Neuronal stem cell (in vitro differentiated cells): ENCODE data around the gene MAZ.

Source experiments
- DNase-seq: peaks from one replicate; pipeline ENCODE4 v3.0.0-alpha.2; 2013; ENCODE audit warnings: low spot score
- H2AFZ ChIP-seq: one replicate; pipeline ENCODE4 v1.6.1; 2013; ENCODE audit warnings: mild to moderate bottlenecking, low read length, inconsistent platforms
- H2AK5ac ChIP-seq: 2 replicates; pipeline ENCODE4 v1.6.1; 2013; ENCODE audit warnings: low read depth, mild to moderate bottlenecking, inconsistent platforms, low read length, moderate library complexity, mixed read lengths
- H2BK120ac ChIP-seq: 2 replicates; pipeline ENCODE4 v1.6.1; 2013; ENCODE audit warnings: low read depth, mild to moderate bottlenecking, inconsistent platforms, low read length, moderate library complexity, mixed read lengths
- H2BK12ac ChIP-seq: one replicate; pipeline ENCODE4 v1.6.1; 2013; ENCODE audit warnings: low read length, inconsistent platforms
- H2BK15ac ChIP-seq: 2 replicates; pipeline ENCODE4 v1.6.1; 2013; ENCODE audit warnings: mild to moderate bottlenecking, low read length, inconsistent platforms, mixed read lengths
- H2BK5ac ChIP-seq: one replicate; pipeline ENCODE4 v1.6.1; 2013; ENCODE audit warnings: inconsistent platforms, mild to moderate bottlenecking, low read length, moderate library complexity
- H3K14ac ChIP-seq: one replicate; pipeline ENCODE4 v1.6.1; 2013; ENCODE audit warnings: low read length, inconsistent platforms
- H3K18ac ChIP-seq: 2 replicates; pipeline ENCODE4 v1.6.1; 2013; ENCODE audit warnings: low read length, inconsistent platforms
- H3K23ac ChIP-seq: 2 replicates; pipeline ENCODE4 v1.6.1; 2013; ENCODE audit warnings: low read depth, mild to moderate bottlenecking, mixed read lengths, low read length, inconsistent platforms; ENCODE audit not compliant: poor library complexity
- H3K27ac ChIP-seq: replicated peaks from 3 replicates; pipeline ENCODE4 v1.5.1; 2013; ENCODE audit warnings: low read length, inconsistent platforms
- H3K27me3 ChIP-seq, 3 experiments: 2 replicates each; pipeline ENCODE4 v1.6.1; 2013; ENCODE audit warnings: low read length in 3 of 3, mild to moderate bottlenecking in 2 of 3, inconsistent platforms in 1 of 3, low read depth in 1 of 3, mixed read lengths in 1 of 3, moderate library complexity in 1 of 3; ENCODE audit not compliant: control insufficient read depth in 3 of 3, insufficient read depth in 3 of 3
- H3K36me3 ChIP-seq, 2 donors: replicated peaks in 1 of 2; 2 replicates each; pipeline ENCODE4 v1.6.1; 2013; ENCODE audit warnings: low read length in 2 of 2; ENCODE audit not compliant: control insufficient read depth in 2 of 2, insufficient read depth in 2 of 2
- H3K4ac ChIP-seq: 2 replicates; pipeline ENCODE4 v1.6.1; 2013; ENCODE audit warnings: inconsistent platforms, mild to moderate bottlenecking, low read length, moderate library complexity
- H3K4me1 ChIP-seq, 2 donors: 1 replicate in 1 of 2; 2 replicates in 1 of 2; pipeline ENCODE4 v1.6.1; 2013; ENCODE audit warnings: low read length in 2 of 2, low read depth in 1 of 2; ENCODE audit not compliant: control insufficient read depth in 2 of 2, insufficient read depth in 1 of 2
- H3K4me2 ChIP-seq: one replicate; pipeline ENCODE4 v1.6.1; 2013; ENCODE audit warnings: mild to moderate bottlenecking, low read length, inconsistent platforms; ENCODE audit not compliant: insufficient read depth, poor library complexity, severe bottlenecking
- H3K4me3 ChIP-seq, 2 donors: 2 replicates each; pipeline ENCODE4 v1.5.1; 2013; ENCODE audit warnings: low read length in 2 of 2, mild to moderate bottlenecking in 2 of 2, inconsistent platforms in 1 of 2, moderate library complexity in 1 of 2
- H3K79me1 ChIP-seq: one replicate; pipeline ENCODE4 v1.6.1; 2013; ENCODE audit warnings: low read depth, mild to moderate bottlenecking, inconsistent platforms, low read length, moderate library complexity
- H3K9ac ChIP-seq: one replicate; pipeline ENCODE4 v1.6.1; 2013; ENCODE audit warnings: mild to moderate bottlenecking, low read depth, low read length, inconsistent platforms; ENCODE audit not compliant: poor library complexity
- H3K9me3 ChIP-seq, 2 donors: replicated peaks in 1 of 2; 2 replicates each; pipeline versions ENCODE3 to v1.6.1; 2013; ENCODE audit warnings: low read length in 2 of 2, mild to moderate bottlenecking in 2 of 2, inconsistent platforms in 1 of 2, low read depth in 1 of 2, mixed read lengths in 1 of 2, moderate library complexity in 1 of 2; ENCODE audit not compliant: control insufficient read depth in 2 of 2, insufficient read depth in 1 of 2
- H4K8ac ChIP-seq: one replicate; pipeline ENCODE4 v1.6.1; 2013; ENCODE audit warnings: low read depth, mild to moderate bottlenecking, inconsistent platforms, low read length, moderate library complexity
- H4K91ac ChIP-seq: one replicate; pipeline ENCODE4 v1.6.1; 2013; ENCODE audit warnings: low read length, low read depth, mild to moderate bottlenecking, inconsistent platforms; ENCODE audit not compliant: poor library complexity
- WGBS, 2 donors: extraction: QIAGEN DNeasy Blood & Tissue Kit; methylation state at CpG; one replicate each; pipeline ENCODE4 v1.1.7; 2013; ENCODE audit warnings: missing lambda C conversion rate in 2 of 2, mixed read lengths in 1 of 2; ENCODE audit not compliant: insufficient read length in 2 of 2, insufficient replicate concordance in 1 of 2; ENCODE audit errors: extremely low coverage in 2 of 2; 5-methylcytosine and 5-hydroxymethylcytosine counted together

MAZ gene

GRCh38 chr16:29835926-29836325, 29.6 kb downstream of the MAZ start:
- no peak for DNase-seq
- H2AFZ ChIP-seq: no peak overlapping the region
- H3K79me1 ChIP-seq: peaks cover 2% of the 10 kb centered on the region
- H3K14ac ChIP-seq: no peak overlapping the region
- H2BK12ac ChIP-seq: no peak overlapping the region
- no peak overlapping the region for H3K23ac ChIP-seq
- H3K4me3 ChIP-seq: no peak overlapping the region
- H3K4ac ChIP-seq: no peak overlapping the region
- H2BK120ac ChIP-seq: no peak overlapping the region
- no peaks in the 10 kb centered on the region for H3K36me3 ChIP-seq
- H3K27me3 ChIP-seq: no peaks in the 10 kb centered on the region
- no peak overlapping the region for H3K27ac ChIP-seq
- no peak overlapping the region for H4K8ac ChIP-seq
- H2BK15ac ChIP-seq: no peak overlapping the region
- WGBS, 2 donors: no CpG with 5 or more reads among the region's 7 CpGs
- H2BK5ac ChIP-seq: no peak overlapping the region
- no peak overlapping the region for H3K4me2 ChIP-seq
- no peak overlapping the region for H3K18ac ChIP-seq
- H3K4me1 ChIP-seq: no peaks in the 10 kb centered on the region
- H2AK5ac ChIP-seq: no peak overlapping the region
- no peaks in the 10 kb centered on the region for H3K9me3 ChIP-seq
- H4K91ac ChIP-seq: no peak overlapping the region
- no peak overlapping the region for H3K9ac ChIP-seq

DNA sequence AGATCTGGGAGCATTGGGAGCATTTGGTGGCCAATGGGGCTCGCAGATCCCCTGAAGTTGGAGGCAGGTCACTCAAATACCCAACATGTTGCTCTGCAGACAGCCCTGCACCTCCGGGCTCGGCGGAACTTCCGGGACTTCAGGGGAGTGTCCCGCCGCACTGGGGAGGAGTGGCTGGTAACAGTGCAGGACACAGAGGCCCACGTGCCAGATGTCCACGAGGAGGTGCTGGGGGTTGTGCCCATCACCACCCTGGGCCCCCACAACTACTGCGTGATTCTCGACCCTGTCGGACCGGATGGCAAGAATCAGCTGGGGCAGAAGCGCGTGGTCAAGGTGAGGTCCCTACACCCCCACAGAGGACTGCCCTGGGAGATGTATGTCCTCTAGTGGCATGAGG, 30.3 kb downstream of the MAZ start:
- H3K23ac ChIP-seq: peak overlapping the region; percentile 20
- no peak overlapping the region for H4K8ac ChIP-seq
- no peak overlapping the region for H4K91ac ChIP-seq
- no peak overlapping the region for H3K27ac ChIP-seq
- no peak overlapping the region for H3K4me3 ChIP-seq
- no peak overlapping the region for H2BK120ac ChIP-seq
- no peak overlapping the region for H3K18ac ChIP-seq
- H3K14ac ChIP-seq: no peak overlapping the region
- no peak overlapping the region for H3K4ac ChIP-seq
- no peaks in the 10 kb centered on the region for H3K36me3 ChIP-seq
- H2BK12ac ChIP-seq: no peak overlapping the region
- peaks cover 2% of the 10 kb centered on the region for H3K79me1 ChIP-seq
- H3K9ac ChIP-seq: no peak overlapping the region
- no peaks in the 10 kb centered on the region for H3K9me3 ChIP-seq
- H2BK5ac ChIP-seq: no peak overlapping the region
- no peak overlapping the region for H2AFZ ChIP-seq
- H3K4me2 ChIP-seq: no peak overlapping the region
- H3K27me3 ChIP-seq: no peaks in the 10 kb centered on the region
- peak overlapping the region; percentile 9 for H2AK5ac ChIP-seq
- no peak for DNase-seq
- H2BK15ac ChIP-seq: no peak overlapping the region
- H3K4me1 ChIP-seq: no peaks in the 10 kb centered on the region
- no CpG with 5 or more reads among the region's 15 CpGs for WGBS, 2 donors

DNA sequence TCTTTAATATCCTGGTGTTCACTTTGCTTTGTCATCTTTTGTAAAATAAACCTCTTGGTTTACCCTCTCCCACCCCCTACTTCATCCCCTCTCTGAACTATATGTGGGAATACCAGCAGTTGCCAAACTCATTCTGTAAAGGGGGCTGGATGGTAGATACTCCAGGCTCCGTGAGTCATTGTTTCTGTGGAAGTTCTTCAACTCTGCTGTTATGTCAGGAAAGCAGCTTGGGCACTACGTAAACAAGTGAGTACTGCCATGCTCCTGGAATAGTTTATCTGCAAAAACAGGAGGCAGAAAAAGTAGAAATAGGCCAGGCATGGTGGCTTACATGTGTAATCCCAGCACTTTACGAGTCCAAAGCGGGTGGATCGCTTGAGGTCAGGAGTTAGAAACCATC, 31.5 kb downstream of the MAZ start:
- Histone ChIP-seq H2AFZ (no peak overlapping the region), H2AK5ac (no peak overlapping the region), H2BK120ac (no peak overlapping the region), H2BK12ac (no peak overlapping the region), H3K27me3 (no peaks in the 10 kb centered on the region), H3K36me3 (no peaks in the 10 kb centered on the region), H3K27ac (no peak overlapping the region), H3K4me2 (no peak overlapping the region), H3K79me1 (peaks cover 2% of the 10 kb centered on the region), H2BK5ac (no peak overlapping the region), H3K4ac (no peak overlapping the region), H3K23ac (no peak overlapping the region), H3K9ac (no peak overlapping the region), H4K8ac (no peak overlapping the region), H4K91ac (no peak overlapping the region), H3K4me1 (no peaks in the 10 kb centered on the region), H3K9me3 (no peaks in the 10 kb centered on the region), H3K14ac (no peak overlapping the region), H3K4me3 (no peak overlapping the region), H2BK15ac (no peak overlapping the region), H3K18ac (no peak overlapping the region)
- DNase-seq: no peak
- no CpG with 5 or more reads among the region's 5 CpGs for WGBS, 2 donors

DNA sequence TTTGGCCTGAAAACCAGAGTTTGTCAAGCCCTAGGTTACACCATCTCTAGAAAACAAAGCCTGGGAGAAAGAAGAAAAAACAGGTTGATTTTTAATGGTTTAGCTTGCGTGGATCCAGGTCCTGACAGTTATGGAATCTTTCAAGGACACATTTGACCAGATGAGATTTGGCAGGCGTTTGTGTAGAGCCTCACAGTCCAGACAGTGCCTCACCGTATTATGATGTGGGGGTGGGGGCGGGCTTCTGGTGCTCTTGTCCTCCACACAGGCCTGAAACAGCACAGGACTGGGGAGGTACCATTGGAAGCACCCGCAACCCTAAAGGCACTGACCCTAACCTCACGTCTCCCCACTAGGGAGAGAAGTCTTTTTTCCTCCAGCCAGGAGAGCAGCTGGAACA, 33.5 kb downstream of the MAZ start:
- no peak overlapping the region for H4K8ac ChIP-seq
- H3K14ac ChIP-seq: no peak overlapping the region
- no peak overlapping the region for H4K91ac ChIP-seq
- no peaks in the 10 kb centered on the region for H3K9me3 ChIP-seq
- H2BK5ac ChIP-seq: no peak overlapping the region
- no peak overlapping the region for H3K9ac ChIP-seq
- H3K36me3 ChIP-seq: no peaks in the 10 kb centered on the region
- H3K4me2 ChIP-seq: no peak overlapping the region
- no peaks in the 10 kb centered on the region for H3K79me1 ChIP-seq
- H3K18ac ChIP-seq: no peak overlapping the region
- no peaks in the 10 kb centered on the region for H3K27me3 ChIP-seq
- no peak overlapping the region for H2BK120ac ChIP-seq
- H3K4ac ChIP-seq: no peak overlapping the region
- H3K4me1 ChIP-seq: no peaks in the 10 kb centered on the region
- H3K23ac ChIP-seq: peak overlapping the region; percentile 17
- no peak for DNase-seq
- no peak overlapping the region for H3K27ac ChIP-seq
- H2AK5ac ChIP-seq: no peak overlapping the region
- no CpG with 5 or more reads among the region's 6 CpGs for WGBS, 2 donors
- H3K4me3 ChIP-seq: no peak overlapping the region
- H2BK15ac ChIP-seq: no peak overlapping the region
- H2AFZ ChIP-seq: no peak overlapping the region
- H2BK12ac ChIP-seq: no peak overlapping the region
